HG02588 (cell line): ENCODE results near the gene OTOG.

Experiments used
- ATAC-seq: cut with Tn5 transposase; IDR thresholded peaks from one replicate; pipeline ENCODE4 v1.9.1; 2021; ENCODE audit warnings: mild to moderate bottlenecking, moderate library complexity; ENCODE audit not compliant: unreplicated experiment

Gene OTOG

DNA sequence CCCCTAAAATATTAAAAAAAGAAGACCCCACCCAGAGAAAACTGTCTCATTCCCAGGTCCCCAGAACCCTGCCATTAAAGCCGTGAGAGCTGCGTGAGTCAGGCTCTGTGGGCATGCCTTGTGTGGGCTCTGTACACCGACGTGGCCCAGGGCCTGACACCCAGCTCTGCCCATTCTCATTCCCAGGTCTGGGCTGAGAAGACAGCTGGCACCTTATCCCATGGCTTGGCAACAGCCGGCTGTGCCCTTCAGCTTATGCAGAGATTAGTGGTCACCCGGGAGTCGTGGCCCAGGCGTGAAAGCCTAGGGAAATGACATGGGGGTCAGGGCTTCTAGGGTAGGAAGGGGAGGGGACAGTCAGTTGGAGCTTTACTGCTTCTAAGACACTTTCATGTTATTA lies 31.9 kb downstream of the OTOG start:
- ATAC-seq: no peak

DNA sequence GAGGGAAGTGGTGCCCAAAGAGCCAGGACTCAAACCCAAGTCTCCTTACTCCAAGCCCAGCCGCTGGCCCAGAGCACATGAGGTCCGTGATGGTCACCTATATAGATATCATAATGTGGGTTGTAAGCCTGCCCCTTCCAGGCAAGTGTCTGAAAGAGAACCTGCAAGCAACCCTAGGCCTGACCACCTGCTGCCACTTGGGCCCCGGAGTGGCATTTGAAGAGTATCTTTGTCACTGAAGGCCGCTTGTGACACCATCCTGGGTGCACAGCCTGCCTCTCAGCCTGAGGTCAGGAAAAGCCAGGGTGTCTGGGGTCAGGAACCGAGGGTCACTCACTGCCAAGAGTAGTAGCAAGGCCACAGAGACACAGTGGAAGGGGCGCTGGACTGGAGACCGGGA lies 32.4 kb downstream of the OTOG start:
- ATAC-seq: no peak

DNA sequence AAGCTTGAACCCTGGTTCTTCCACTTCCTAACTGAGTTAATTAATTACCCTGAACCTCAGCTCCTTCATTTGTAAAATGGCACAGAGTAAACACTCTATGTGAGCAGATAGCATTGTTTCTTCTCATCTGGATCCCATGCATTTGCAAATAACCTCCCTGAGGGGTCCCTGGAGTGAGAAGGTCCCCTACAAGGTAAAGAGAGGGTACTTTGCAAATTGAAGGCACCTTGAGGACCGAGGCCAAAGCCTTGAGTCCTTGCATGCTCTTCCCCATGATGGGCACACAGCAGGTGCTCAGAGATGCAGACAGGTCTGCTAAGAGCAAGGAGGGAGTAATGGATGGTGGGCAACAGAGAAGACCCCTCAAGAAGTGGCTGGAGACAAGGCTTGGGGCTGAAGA lies 33.2 kb downstream of the OTOG start:
- no peak for ATAC-seq

DNA sequence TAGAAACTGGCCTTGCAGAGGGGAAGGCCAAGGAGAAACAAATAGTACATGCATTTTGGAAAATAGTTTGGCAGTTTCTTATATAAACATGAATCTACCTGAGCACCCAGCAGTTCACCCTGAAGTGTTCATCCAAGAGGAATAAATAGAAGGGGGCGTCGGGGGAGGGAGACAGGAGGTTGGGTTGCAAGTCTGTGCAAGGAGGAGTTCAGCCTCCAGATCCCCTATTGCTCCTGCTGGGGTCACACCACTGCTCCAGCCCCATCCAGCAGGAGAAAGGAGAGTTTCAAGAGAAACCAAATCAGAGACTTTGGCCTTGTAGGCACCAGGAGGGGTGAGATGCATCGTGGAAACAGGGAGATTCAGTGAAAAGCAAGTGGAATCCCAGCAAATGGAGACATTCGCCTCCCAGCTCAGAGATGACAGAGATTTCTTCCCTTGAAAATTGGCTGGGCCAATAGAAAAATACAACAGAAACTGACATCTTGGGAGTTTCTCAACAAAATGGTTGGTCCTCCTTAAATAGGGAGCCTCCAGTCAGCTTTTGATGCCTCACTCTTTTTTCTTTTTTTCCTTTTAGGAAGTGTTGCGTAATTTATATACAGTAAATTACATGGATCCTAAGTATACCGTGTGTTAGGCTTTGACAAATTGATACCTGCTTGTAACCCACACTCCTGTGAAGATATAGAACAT lies 34.1 kb downstream of the OTOG start:
- no peak for ATAC-seq

DNA sequence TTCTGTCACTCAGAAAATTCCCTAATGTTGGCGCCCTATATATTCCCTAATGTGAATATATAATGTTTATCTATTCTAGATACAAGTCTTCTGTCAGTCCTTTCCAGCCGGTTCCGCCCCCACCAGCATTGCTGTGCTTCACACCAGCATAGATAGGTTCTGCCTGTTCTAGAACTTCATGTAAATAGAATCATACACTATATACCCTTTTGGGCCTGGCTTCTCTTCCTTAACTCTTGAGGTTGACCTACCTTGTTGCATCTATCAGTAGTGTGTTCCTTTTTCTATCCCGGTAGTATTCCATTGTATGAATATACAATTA lies 34.6 kb downstream of the OTOG start:
- no peak for ATAC-seq

DNA sequence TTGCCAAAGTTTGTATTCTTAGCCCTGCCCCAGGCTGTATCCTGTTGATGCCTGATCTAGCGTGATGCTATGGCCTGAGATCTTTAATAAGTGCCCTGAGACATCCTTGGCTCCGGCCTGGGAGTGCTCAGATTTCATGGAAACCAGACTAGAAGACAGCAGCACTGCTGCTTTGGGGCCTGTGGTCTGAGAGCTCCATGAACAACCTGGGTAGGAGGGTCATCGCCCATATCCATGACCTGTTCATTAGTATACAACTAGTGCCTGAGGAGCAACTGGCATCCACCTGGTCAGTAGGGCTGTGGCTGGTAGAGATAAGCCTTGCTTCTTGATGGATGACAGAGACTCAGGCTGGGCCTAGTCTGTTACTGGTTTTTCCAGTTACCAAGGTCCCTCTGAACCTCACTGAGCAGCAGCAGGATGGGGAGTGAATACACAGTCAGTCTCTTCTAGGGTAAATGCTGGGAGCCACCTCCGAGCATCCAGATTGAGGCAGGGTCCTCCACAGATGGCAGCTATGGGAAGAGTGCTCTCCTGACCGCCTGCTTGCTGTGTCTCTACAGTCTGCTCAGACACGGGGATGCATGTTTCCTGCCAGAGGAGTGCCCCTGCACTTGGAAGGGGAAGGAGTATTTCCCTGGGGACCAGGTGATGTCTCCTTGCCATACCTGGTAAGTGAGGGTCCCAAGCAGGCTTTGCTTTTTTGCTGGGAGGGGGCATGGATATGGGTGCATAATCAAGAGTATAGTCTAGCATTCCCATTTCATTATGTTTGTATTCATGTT lies 39.0 kb downstream of the OTOG start:
- no peak for ATAC-seq

DNA sequence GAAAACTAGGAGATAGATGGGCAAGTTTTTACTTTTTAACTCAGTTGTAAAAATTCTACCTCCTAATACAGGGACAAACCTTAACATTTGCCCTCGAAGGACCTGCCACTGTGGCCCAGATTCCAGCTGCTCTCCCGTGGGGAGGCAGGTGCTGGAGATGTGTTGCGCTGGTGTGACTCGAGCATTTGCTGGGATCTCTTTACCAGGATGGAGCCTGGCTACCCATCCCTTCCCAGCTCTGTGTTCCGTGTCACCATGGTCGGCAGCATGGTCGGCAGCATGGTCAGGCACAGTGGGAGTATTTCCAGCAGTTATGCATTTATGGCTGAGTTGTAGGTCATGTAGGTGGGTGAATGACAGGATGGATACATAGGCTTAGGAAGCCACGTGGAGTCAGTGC lies 41.1 kb downstream of the OTOG start:
- no peak for ATAC-seq

DNA sequence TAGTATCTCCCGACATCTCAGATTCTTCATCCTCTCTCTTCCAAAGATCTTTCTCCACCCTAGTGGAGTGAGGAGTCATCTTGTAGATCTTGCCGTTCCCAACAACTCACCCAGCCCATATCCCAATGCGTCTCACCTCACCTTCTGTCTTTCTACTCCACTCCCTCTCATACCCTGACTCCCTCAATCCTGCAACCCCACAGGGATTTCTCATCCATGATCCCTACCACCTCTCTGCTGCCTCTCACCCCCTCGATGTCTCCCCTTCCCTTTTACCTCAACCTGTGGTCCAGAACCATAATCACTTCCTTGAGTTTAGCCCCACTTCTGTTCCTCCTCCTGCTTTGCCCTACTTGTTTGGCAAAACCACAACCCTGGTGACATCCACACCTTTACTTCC lies 41.7 kb downstream of the OTOG start:
- no peak for ATAC-seq

DNA sequence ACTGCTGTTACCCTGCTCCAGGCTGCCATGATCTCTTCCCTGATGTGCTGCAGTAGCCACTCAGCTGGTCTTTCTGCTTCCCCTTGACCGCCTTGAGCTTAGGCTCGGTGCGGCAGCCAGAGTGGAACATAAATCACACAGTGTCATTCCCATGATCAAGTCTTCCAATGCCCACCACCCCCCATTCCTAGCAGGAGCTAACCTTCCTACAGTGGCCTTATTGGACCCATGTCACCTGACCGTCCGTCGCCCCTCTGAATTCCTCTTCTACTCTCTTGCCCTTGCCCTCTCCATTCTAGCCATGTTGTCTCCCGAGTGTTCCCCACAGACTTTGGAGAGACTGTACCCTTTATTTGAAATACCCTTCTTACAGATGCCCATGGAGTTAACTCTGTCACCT lies 43.4 kb downstream of the OTOG start:
- no peak for ATAC-seq

DNA sequence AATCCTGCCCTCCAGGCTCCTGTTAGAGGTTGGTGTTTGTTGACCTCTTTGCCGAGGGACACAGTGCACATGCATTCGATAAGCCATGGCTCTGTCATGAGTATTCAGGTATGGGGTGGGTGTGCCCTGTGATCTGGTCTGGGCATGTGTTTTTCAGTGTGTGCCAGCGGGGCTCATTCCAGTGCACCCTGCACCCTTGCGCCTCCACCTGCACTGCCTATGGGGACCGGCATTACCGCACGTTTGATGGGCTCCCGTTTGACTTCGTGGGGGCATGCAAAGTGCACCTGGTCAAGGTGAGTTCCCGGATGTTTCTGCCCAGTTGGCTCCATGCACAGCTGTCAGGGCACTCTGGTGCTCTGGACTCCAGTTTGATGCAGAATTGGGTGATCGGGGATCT lies 44.2 kb downstream of the OTOG start:
- ATAC-seq: no peak

DNA sequence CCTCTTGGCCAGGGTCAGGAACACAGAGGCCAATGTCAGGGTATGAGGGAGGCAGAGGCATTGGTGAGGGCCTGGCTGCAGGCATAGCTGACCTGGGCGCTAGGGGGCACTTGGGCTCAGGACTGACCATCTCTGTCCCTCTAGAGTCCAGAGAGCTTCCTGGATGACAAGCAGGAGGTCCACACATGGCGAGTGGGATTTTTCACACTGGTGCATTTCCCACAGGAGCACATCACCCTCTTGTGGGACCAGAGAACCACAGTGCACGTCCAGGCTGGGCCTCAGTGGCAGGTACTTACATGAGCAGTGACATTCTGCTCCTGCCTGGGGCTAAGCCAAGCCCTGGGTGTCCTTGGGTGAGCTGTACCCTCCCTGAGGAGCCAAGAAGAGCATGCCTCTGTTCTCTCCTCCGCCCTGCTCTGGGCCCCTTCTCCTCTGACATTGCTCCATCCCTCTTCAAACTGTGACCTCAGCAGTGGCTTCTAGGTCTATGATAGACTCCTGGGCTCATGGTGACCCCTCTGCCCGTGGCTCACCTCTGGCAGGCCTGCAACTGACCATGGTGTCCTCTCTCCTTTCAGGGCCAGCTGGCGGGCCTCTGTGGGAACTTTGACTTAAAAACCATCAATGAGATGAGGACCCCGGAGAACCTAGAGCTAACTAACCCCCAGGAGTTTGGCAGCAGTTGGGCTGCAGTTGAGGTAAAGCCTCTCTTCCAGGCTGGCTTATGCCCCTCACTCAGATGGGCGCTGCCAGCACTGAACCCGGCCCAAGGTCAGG lies 46.6 kb downstream of the OTOG start:
- no peak for ATAC-seq

DNA sequence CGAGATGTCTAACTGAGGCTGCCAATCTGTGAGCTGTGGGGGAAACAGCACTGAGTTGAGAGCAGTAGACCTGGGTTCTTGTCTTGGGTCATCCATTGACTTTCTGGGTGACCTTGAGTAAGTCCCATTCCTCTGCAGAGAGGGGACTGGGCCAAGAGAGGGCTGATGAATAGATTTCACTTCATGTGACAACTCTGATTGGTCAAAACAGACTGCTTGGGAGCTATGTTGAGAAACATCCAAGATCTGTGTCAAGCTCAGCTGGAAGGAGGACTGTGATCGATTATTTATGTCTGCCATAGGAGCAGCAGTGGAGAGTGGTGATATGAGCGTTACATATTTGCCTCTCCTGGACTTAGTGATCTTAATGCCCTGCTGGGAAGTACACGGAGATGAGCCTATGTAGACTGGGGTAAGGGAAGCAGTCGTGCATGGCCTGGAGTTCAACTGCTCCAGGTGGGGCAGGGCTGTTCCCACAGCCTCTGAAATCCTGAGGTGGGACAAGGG lies 47.7 kb downstream of the OTOG start:
- no peak for ATAC-seq

DNA sequence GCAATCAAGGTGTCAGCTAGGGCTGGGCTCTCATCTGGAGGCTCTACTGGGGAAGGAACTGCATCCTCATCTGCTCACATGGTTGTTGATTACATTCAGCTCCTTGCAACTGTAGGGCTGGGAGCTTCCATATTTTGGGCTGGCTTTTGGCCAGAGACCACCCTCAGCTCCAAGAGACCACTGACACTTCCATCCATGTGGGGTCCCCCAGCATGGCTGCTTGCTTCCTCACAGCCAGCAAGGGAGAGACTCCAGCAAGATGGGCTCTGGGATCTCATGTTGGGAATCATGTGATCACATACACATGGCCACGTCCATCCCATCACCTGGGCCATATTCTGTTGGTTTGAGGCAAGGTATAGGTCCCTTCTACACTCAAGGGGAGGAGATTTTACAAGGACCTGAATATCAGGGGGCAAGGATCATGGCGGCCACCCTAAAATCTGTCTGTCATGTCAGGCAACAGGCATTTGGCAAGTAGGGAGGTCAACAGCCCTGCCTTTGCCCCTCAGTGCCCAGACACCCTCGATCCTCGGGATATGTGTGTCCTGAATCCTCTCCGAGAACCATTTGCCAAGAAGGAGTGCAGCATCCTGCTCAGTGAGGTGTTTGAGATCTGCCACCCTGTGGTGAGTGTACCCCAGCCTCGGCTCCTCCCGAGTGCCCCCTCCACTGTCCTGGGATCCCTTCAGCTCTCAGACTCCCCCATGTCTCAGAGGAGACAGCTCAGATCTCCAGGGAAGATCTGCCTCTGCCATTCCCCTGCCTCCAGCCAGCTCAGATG lies 48.7 kb downstream of the OTOG start:
- no peak for ATAC-seq

DNA sequence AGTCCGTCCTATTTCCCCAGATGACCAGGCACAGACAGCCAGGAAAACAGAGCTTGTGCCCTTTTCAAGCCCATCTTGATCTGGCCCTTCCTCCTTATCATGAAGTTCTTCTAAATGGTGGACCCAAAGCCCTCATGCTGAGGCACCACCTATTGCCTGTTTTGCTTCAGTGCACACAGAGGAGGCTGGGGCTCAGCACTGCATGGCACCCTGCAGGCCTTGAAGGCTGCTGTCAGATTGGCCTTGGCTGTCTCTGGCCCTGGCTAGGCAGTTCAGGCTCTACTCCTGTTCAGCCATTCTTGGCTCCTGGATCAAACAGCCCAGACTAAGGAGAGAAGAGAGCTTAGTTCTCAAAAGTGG lies 49.2 kb downstream of the OTOG start:
- no peak for ATAC-seq

DNA sequence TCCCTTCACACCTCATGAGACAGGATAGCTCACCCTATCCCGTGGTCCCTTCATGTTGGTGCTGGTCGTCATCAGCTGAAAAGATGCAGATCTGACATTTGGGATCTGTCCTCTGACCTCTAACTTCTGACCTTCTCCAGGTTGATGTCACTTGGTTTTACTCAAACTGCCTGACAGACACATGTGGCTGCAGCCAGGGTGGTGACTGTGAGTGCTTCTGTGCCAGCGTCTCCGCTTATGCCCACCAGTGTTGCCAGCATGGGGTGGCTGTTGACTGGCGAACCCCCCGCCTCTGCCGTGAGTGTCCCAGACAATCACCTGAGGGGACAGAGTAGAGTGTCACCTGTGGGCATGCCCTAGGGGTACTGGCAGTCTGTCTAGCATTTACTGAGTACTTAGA lies 49.7 kb downstream of the OTOG start:
- no peak for ATAC-seq

DNA sequence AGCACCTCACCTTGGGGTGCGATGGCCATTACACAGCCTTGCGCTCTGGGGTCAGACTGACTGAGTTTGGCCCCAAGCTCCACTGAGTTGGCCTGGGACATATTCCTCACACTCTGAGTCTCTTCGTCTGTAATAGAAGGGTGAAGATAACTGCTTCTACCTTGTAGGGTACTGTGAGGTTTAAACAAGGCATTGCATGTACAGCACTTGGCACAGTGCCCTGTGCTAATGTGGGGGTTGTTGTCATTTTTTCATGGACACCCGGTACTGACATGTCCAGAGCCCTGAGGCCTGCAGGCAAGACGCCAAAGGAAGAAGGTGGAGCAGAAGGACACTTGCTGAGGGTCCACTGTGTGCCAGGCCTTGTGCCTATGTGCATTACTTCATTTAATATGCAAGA lies 50.7 kb downstream of the OTOG start:
- no peak for ATAC-seq

DNA sequence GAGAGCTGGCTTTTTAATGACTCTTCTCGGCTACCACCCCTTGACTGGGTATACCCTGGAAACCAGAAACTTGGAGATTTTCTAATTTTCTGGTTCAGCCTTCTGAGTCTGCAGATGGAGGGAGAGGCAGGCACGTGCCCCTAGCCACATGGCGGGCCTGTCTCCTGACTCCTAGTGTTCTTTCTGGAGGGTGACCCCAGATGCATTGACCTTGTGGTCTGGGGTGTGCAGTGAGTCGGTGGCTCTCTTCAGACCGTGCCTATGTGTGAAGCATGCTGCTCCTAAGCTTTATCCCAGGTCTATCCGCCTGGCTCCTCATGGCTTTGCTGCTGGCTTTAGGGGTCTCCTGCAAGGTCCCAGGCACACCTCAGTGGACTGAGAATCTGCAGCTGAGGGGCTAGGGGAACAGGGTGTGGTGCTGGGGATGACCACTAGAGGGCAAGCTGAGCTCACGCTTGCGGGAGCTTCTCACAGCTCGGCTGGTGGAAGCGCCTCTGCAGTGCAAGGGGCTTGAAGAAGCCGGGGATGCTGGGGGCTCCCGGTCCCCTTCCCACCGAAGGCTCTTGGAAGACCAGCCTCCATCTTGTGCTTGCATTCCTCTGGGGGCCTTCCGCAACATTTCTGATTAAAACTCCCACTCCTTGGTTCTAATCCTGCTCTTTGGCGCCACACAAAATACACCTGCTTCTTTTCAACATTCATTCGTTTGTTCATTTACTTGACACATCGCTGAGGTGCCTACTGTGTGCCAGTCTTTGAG lies 51.8 kb downstream of the OTOG start:
- ATAC-seq: peak; percentile 85

DNA sequence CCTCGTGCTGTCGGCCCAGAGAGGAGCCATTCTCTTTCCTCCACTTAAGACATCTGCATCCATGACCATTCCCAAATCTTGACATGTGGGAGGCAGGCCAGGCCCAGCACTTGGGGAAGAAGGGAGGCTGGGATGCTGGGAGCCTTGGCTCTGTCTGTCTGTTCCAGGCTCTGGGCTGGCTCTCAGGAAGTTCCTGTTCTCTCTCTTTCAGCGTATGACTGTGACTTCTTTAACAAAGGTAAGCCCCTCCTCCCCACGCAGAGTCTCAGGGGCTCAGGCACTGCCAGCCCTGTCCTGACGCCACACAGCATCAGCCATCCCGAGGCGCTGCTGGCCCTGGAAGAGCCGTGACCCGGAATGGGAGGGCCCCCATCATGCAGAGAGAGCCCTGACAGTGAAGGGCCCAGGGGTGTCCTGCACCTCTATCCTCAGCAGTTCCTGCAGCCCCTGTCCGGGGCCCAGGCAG lies 52.4 kb downstream of the OTOG start:
- no peak for ATAC-seq

DNA sequence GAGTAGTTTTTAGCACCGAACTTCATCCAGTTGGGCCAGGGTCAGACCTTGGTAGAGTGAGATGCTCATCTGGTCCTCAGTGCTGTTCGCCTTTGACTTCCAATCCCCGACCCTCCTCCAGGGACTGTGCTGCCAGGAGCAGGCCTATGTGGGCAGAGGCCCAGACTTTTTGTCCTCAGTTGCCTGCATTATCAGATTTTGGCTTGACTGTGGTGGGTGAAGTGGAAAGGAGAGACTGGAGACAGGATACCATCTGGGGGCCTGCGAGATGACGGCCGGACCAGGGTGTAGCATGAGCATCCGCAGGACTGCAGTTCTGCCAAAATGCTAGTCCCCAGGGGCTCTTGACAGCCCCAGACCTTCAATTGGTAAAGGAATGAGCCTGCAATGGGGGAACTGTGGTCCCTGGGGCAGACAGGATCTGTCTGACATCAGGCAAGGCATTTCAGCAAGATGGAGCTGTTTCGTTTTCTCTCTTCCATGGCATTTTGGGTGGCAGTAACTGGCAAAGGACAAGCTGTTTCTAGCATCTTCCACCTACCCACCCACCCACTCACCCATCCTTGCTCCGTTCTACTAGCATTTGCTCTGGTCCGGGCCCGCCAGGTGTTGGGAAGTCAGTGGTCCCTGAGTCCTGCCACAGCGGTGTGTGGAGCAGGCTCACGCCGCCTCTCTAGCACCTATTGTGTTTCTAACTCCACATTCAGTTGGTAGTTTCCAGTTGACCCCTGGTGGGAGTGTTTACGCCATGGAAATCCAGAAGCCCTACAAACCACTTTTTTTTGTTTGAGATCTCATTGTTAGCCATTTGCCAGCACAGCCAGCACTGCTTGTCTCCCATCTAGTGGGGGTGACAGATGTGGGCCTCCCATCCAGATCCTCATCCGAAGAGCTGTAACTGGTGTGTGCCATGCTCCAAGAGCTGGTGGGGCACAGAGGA lies 53.5 kb downstream of the OTOG start:
- no peak for ATAC-seq
